ENCODE results near the gene TUBB3. TPM values are rescaled to one million over a fixed set of nuclear protein-coding genes. Genes with fewer than 3 reads are reported as not detected.
A peak's percentile ranks its signal among the peaks of the same experiment; 100 is the strongest.

TUBB3 gene
- total and polyA plus RNA-seq, 9 of the 15 experiments (the other 6 are each of a cell fraction or from before 2014, with no cell fraction given), result 0.18 to 12.5 (median 5.0) TPM

- TF ChIP-seq HES1 (IDR thresholded peaks at IDR 0.05; ENCODE audit: low read depth) (no peak), ZNF668 (CRISPR knock-in tag; IDR thresholded peaks at IDR 0.05) (no peak), ZNF395 (CRISPR knock-in tag; IDR thresholded peaks at IDR 0.05) (peak; percentile 55; the same call in 1 of the 2 replicates), ARID3B (CRISPR knock-in tag; IDR thresholded peaks at IDR 0.05; ENCODE audit: borderline replicate concordance) (no peak), ARNT (IDR thresholded peaks at IDR 0.05) (no peak), TOE1 (IDR thresholded peaks at IDR 0.05; ENCODE audit: borderline replicate concordance) (0 out of 2 replicates have a peak, but pooled peaks have one; percentile 35), TOE1 (CRISPR knock-in tag; IDR thresholded peaks at IDR 0.05; ENCODE audit: borderline replicate concordance, low read depth) (no peak), KLF10 (CRISPR knock-in tag; IDR thresholded peaks at IDR 0.05) (no peak), E2F4 (CRISPR knock-in tag; IDR thresholded peaks at IDR 0.05; ENCODE audit: low read depth) (0 out of 2 replicates have a peak, but pooled peaks have one; percentile 44), MLX (CRISPR knock-in tag; conservative IDR thresholded peaks at IDR 0.05) (no peak), ZNF318 (IDR thresholded peaks at IDR 0.05; ENCODE audit: borderline replicate concordance in 1 of 2, low read depth in 1 of 2) (no peak)
Observed at GRCh38 chr16:89917773-89918452, 5.2 kb upstream of the TUBB3 start (continued).

All from K562 (cell line).